HEK293 (cell line): ENCODE measurements around the gene PRKAG3.

Source experiments
- CTCF ChIP-seq: fragments of 450-650 bp; formaldehyde crosslinking; IDR thresholded peaks from 2 replicates; pipeline ENCODE4 v1.5.1; 2016; ENCODE audit warnings: missing biosample characterization, missing genetic modification characterization
- ZNF121 ChIP-seq: fragments of 450-650 bp; formaldehyde crosslinking; IDR thresholded peaks from 2 replicates; pipeline ENCODE4 v1.5.1; 2016; ENCODE audit warnings: missing biosample characterization, missing genetic modification characterization

- TF ChIP-seq CTCF (tag by site-specific recombination) (no peak), ZNF121 (tag by site-specific recombination) (no peak)
Measured at GRCh38 chr2:218854860-218855259, 23.3 kb upstream of the PRKAG3 start.
